Measurements from ENCODE around the gene EBNA1BP2.

- TF ChIP-seq CTCF (conservative IDR thresholded peaks at IDR 0.05; ENCODE audit: low read depth, low read length) = no peak
- no peak for TF ChIP-seq EZH2 (IDR thresholded peaks at IDR 0.05; ENCODE audit: borderline replicate concordance, low read depth, low read length, poor library complexity, severe bottlenecking)
These were observed 19.2 kb downstream of the EBNA1BP2 start for GRCh38 chr1:43152866-43153265.

Measured in A673 (cell line).